Osteoblast (primary cell): Measurements from ENCODE around the gene HARS1. TPM values are rescaled to one million over a fixed set of nuclear protein-coding genes. Genes with fewer than 3 reads are reported as not detected.
"Not testable (repeated sequence)": the region's sequence is repeated elsewhere in the genome, so short reads cannot be mapped to it uniquely, and the experiment has no call there.

Experiments used
- DNase-seq: peaks from one replicate; pipeline ENCODE4 v3.0.0; 2011; ENCODE audit warnings: low spot score, mixed read lengths; ENCODE audit not compliant: insufficient read length; ENCODE audit errors: missing footprints
- H2AFZ ChIP-seq: 2 replicates; pipeline ENCODE4 v1.6.0; 2011; ENCODE audit warnings: mild to moderate bottlenecking, low read length
- H3K27ac ChIP-seq: 2 replicates; pipeline ENCODE4 v1.5.1; 2011; ENCODE audit warnings: mild to moderate bottlenecking, low read depth, low read length, moderate library complexity
- H3K27me3 ChIP-seq: 2 replicates; pipeline ENCODE4 v1.6.0; 2012; ENCODE audit warnings: mild to moderate bottlenecking, control low read depth, inconsistent platforms, low read length, moderate library complexity; ENCODE audit not compliant: insufficient read depth
- H3K36me3 ChIP-seq: 2 replicates; pipeline ENCODE4 v1.5.1; 2011; ENCODE audit warnings: mild to moderate bottlenecking, low read length, control low read depth, moderate library complexity; ENCODE audit not compliant: insufficient read depth
- H3K4me1 ChIP-seq: 2 replicates; pipeline ENCODE4 v1.5.1; 2011; ENCODE audit warnings: mild to moderate bottlenecking, low read length, control low read depth, moderate library complexity; ENCODE audit not compliant: insufficient read depth
- H3K4me2 ChIP-seq: 2 replicates; pipeline ENCODE4 v1.6.0; 2011; ENCODE audit warnings: mild to moderate bottlenecking, low read length; ENCODE audit not compliant: insufficient read depth
- H3K4me3 ChIP-seq: fragments of 200-600 bp; sonication (generic); 3 replicates; pipeline ENCODE4 v1.5.1; 2012; ENCODE audit warnings: mild to moderate bottlenecking, low read length, inconsistent platforms; ENCODE audit not compliant: insufficient read depth
- H3K79me2 ChIP-seq: 2 replicates; pipeline ENCODE4 v1.6.0; 2012; ENCODE audit warnings: mild to moderate bottlenecking, low read length, control low read depth, inconsistent platforms; ENCODE audit not compliant: insufficient read depth
- H3K9me3 ChIP-seq: 2 replicates; pipeline ENCODE4 v1.5.1; 2011; ENCODE audit warnings: low read depth, low read length, control low read depth
- H4K20me1 ChIP-seq: 2 replicates; pipeline ENCODE4 v1.6.0; 2012; ENCODE audit warnings: mild to moderate bottlenecking, low read length, control low read depth; ENCODE audit not compliant: insufficient read depth
- total RNA-seq: library from RNA; depleted of rRNA; stranded (reverse); fragments of >200 nt; gene quantifications from 2 replicates; pipeline ENCODE4 v1.2.3, GENCODE V29; 2012
- TF ChIP-seq, protein P1 (sequence below): IDR thresholded peaks from 2 replicates; pipeline ENCODE4 v1.5.1; 2011; ENCODE audit warnings: mild to moderate bottlenecking, low read depth, low read length, moderate library complexity; ENCODE audit errors: extremely low read depth

HARS1 gene
- total RNA-seq, 1 donor = 41.6 TPM

DNA sequence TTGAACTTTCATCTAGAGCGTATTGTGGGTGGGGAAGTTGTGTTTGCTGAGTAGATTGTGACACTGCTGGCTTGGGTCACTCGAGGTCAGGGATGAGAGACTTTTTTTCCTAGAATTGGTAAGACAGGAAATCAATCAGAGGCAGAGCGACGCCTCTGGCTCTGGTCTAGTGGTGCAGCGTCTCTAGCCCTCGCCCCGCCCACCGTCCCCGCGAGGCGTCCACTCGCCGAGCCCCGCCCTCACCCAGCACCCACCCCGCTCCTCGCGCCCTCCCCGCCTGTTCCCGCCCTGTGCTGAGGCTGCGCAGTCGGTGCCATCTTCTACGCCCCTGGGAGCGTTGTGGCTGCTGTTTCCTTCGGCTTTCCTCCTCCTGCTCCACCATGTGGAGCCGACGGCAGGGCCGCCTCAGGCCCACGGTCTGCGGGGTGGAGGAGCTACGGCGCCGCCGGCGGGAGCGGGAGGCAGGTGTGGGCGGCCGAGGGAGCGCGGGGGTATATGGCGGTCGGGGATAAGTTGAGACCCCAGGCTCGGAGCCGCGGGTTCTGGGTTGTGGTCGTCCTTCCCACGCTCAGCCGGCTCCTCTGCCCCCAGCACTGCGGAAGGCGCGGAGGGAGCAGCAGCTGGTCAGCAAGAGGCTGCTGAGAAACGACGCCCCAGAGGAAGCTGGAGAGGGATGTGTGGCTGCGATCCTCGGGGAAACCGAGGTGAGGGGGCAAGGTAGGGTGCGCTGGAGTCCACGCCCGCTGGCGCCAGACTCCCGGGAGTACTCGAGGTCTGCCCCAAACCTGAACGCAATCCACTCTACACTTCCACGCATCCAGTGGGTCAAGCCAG is 51.8 kb downstream of the HARS1 start, which contains the start of gene TMCO6:
TMCO6 (plus strand) TSS at position 304 of the 834 bp plus-strand sequence; CDS start at position 381, 77 bp downstream.
- TF ChIP-seq, protein P1, sequence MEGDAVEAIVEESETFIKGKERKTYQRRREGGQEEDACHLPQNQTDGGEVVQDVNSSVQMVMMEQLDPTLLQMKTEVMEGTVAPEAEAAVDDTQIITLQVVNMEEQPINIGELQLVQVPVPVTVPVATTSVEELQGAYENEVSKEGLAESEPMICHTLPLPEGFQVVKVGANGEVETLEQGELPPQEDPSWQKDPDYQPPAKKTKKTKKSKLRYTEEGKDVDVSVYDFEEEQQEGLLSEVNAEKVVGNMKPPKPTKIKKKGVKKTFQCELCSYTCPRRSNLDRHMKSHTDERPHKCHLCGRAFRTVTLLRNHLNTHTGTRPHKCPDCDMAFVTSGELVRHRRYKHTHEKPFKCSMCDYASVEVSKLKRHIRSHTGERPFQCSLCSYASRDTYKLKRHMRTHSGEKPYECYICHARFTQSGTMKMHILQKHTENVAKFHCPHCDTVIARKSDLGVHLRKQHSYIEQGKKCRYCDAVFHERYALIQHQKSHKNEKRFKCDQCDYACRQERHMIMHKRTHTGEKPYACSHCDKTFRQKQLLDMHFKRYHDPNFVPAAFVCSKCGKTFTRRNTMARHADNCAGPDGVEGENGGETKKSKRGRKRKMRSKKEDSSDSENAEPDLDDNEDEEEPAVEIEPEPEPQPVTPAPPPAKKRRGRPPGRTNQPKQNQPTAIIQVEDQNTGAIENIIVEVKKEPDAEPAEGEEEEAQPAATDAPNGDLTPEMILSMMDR = peak; percentile 43
- no peaks in the 10 kb centered on the region for H3K9me3 ChIP-seq
- DNase-seq = peak; percentile 98
- no peaks in the 10 kb centered on the region for H4K20me1 ChIP-seq
- peaks cover 10% of the 10 kb centered on the region for H3K4me1 ChIP-seq
- H3K4me2 ChIP-seq = peak within 1 kb of the TSS; percentile 89
- H3K27ac ChIP-seq = peak within 1 kb of the TSS; percentile 70
- peaks cover 11% of the 10 kb centered on the region for H3K79me2 ChIP-seq
- H2AFZ ChIP-seq = peak within 1 kb of the TSS; percentile 89
- peak within 1 kb of the TSS; percentile 82 for H3K4me3 ChIP-seq
- peaks cover 4% of the 10 kb centered on the region for H3K36me3 ChIP-seq
- no peaks in the 10 kb centered on the region for H3K27me3 ChIP-seq

DNA sequence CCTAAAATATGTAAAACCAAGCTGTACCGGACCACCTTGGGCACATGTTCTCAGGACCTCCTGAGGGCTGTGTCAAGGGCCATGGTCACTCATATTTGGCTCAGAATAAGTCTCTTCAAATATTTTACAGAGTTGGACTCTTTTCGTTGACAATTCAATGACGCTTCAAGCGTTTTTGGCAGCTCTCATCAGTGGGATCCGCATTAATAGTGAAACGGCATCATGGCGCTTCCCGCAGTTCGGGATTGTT is 52.3 kb downstream of the HARS1 start:
- not testable (repeated sequence) for H3K9me3 ChIP-seq, H3K27me3 ChIP-seq, DNase-seq, H4K20me1 ChIP-seq, H3K36me3 ChIP-seq
- Histone ChIP-seq H3K4me1 (peaks cover 10% of the 10 kb centered on the region), H3K4me2 (peak overlapping the region; percentile 89), H3K4me3 (peak overlapping the region; percentile 82), H3K79me2 (peaks cover 11% of the 10 kb centered on the region), H3K27ac (peak overlapping the region; percentile 70), H2AFZ (peak overlapping the region; percentile 89)

DNA sequence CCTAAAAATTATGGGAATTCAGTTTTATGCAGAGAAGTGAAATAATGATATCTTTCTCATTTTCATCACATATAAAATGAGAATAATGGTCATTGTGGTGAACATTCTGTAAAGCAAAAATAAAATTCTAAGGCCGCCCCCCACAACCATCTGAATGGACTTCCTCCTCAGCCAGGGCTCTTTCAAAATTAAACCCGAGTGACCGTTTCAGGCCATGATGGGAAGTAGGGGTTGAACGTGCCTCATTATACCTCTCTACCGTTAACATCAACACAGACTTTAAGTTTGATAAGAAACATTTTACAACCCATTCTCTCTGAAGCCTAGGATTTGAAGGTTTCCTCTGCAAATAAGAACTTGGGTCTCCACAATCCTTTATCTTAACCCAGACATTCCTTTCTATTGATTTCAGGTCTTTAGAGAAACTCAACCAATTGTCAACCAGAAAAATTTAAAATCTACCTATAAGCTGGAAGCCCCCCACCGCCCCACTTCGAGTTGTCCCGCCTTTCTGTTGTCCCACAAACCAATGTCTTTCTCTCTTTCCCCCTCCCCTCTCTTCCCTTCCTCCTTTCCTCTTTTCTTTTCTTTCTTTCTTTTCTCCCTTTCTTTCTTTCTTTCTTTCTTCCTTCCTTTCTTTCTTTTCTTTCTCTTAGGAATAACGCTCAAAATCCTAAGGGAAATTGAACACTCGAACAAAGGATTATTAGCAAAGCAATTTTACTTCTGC is 53.6 kb downstream of the HARS1 start:
- no peak for DNase-seq
- Histone ChIP-seq H3K36me3 (no peaks in the 10 kb centered on the region), H3K4me3 (no peak overlapping the region), H3K9me3 (no peaks in the 10 kb centered on the region), H4K20me1 (no peaks in the 10 kb centered on the region), H3K79me2 (peaks cover 11% of the 10 kb centered on the region), H3K4me1 (peaks cover 20% of the 10 kb centered on the region), H2AFZ (no peak overlapping the region), H3K27ac (no peak overlapping the region), H3K27me3 (no peaks in the 10 kb centered on the region), H3K4me2 (no peak overlapping the region)
- TF ChIP-seq, protein P1 = no peak

DNA sequence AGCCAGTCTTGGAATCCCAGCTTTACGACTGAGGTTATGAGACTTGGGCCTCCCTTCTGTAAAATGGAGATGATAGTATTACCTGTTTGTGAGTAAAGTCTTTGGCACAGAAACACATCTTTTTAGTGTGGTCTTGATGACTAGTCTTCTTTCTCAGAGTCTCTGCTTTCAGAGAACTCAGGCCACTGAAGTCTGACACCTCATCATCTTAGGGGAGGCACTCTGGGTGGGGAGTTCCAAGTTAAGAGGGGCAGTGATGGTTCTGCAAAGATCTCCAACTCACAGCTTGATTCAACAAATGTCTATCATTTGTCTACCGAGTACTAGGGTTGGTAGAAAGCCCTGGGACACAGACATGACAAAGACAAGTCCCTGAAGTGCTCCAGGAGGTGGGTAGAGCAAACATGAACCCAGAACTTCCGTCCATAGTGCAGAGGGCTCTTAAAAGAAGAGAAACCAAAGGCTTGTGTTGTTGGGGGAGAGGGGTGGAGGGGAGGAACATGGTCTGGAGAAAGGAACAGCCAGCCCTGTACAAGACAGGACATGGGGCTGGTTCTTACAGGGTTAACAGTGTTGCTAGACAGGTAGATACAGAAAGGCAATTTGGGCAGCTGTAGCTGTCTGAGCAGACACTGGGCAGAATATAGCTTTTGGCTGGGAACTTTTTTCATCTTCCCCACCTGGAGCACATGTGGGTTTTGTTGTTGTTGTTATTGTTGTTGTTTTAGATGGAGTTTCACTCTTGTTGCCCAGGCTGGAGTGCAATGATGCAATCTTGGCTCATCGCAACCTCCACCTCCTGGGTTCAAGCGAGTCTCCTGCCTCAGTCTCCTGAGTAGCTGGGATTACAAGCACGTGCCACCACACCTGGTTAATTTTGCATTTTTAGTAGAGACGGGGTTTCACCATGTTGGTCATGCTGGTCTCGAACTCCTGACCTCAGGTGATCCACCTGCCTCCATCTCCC is 55.6 kb downstream of the HARS1 start:
- Histone ChIP-seq H3K4me2 (no peak overlapping the region), H3K27ac (no peak overlapping the region), H3K4me1 (peaks cover 30% of the 10 kb centered on the region), H3K79me2 (peaks cover 7% of the 10 kb centered on the region), H3K27me3 (peaks cover 7% of the 10 kb centered on the region), H2AFZ (no peak overlapping the region), H3K9me3 (no peaks in the 10 kb centered on the region), H3K4me3 (no peak overlapping the region), H4K20me1 (no peaks in the 10 kb centered on the region), H3K36me3 (no peaks in the 10 kb centered on the region)
- TF ChIP-seq, protein P1 = no peak
- DNase-seq = no peak
